GM21381 (cell line): Measurements from ENCODE around the gene CACNA2D4.

ENCODE experiments used
- ATAC-seq: cut with Tn5 transposase; IDR thresholded peaks from one replicate; pipeline ENCODE4 v1.9.1; 2021; ENCODE audit warnings: mild to moderate bottlenecking, moderate library complexity; ENCODE audit not compliant: unreplicated experiment

The CACNA2D4 gene

GRCh38 chr12:1890119-1890703 is 28.2 kb downstream of the CACNA2D4 start:
- ATAC-seq: no peak

DNA sequence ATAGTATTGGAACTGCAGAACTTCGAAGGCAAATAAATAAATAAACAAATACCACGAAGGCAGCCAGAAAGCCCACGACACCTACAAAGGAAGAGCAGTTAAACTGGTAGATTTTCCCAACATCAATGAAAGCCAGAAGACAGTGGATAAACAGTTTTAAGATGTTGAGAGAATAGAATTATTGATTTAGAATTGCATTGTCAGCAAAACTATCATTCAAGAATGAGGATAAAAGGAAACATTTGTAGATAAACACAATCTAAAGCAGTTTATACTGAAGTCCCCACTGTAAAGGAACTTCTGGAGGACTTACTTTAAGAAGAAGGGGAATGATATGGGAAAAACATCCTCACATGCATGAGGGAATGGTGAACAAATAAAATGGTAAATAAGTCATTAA is 29.5 kb downstream of the CACNA2D4 start:
- ATAC-seq: no peak

GRCh38 chr12:1886396-1887008 is 31.9 kb downstream of the CACNA2D4 start:
- ATAC-seq: no peak

DNA sequence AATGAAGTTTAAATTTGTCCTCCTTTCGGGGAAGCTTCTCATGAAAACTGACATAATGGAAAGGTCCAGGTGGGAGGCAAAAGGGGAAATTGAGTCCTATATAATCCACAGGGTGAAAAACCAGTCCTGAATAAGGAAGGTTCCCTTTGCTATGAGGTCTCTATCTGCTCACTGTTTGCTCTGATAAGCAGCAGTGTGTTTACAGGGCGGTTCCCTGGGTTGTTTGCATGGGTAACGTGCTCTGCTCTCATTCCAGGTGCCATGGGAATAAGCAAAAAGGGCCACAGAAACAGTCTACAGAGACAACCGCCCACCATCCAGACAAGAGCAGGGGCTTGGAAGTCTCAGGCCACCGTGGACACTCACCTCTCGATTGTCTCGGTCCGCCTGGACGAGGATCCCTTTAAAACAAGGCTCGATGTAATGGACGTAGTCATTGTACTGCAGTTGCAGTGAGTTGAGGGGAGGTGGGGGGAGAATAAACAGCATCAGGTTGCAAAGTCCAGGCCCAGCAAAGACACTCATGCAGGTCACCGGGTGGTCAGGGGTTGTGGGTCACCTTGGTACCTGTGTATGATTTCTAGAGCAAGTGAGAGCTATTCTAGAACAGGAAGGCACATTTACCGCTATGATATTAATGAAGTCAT is 32.7 kb downstream of the CACNA2D4 start:
- ATAC-seq: no peak

- ATAC-seq: no peak
Observed at GRCh38 chr12:1885082-1885596, 33.3 kb downstream of the CACNA2D4 start.

GRCh38 chr12:1884651-1885050 is 33.8 kb downstream of the CACNA2D4 start:
- ATAC-seq: no peak

- no peak for ATAC-seq
Observed at GRCh38 chr12:1883513-1883912, 34.9 kb downstream of the CACNA2D4 start.

- ATAC-seq: no peak
Observed at GRCh38 chr12:1882850-1883470, 35.5 kb downstream of the CACNA2D4 start.

DNA sequence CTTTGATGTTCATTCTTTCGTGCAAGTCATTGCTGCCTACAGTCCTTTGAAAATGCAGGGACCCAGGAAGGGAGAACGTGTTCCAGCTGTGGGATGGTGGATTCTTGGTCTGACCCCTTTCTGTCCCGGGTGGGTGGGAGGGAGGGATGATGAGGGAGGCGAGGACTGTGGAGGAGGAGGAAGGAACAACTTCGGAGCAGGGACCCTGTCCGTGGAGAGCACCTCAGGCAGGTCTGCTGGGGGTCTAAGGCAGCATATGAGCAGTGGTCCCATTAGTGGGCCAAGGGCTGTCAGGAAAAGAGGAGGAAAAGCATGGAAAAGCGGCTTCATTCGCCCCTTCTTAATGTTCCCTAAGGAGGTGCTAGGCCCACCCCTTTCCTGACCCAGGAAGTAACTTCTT is 36.0 kb downstream of the CACNA2D4 start:
- ATAC-seq: no peak

- ATAC-seq: no peak
Observed at GRCh38 chr12:1881936-1882335, 36.5 kb downstream of the CACNA2D4 start.

GRCh38 chr12:1881301-1881700 is 37.2 kb downstream of the CACNA2D4 start:
- ATAC-seq: no peak

- ATAC-seq: no peak
Observed at GRCh38 chr12:1880876-1881275, 37.6 kb downstream of the CACNA2D4 start.

DNA sequence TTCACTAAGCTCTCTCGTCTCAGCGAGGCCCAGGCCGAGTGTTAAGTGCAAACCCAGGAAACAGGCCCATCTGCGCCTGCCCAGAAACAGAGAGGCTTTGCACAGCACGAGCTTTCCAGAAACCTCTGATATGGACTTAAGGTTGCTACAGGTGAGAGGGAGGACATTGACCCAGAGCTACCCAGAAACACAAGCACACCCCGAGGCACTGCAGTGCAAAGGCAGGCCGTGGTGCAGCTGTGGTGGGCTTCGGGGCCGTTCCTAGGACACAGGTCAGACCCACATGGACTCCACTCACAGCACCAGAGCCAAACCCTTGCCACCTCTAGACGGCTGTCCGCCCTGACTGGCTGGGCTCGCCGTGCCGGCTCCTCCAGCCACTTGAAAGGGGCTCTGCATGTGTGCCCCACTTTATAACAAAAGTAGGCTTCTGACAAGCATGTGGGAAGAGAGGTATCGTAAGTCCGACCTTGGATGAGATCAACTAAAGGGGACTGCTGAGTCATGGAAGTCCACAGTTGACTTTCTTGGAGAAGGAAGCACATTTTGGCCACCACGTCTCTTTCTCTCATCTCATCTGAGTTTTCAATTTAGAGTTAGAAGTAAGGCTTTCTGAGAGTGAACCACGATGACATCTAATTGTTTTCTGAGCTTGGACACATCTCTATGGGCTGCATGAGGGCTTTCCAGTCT is 38.2 kb downstream of the CACNA2D4 start:
- no peak for ATAC-seq

- no peak for ATAC-seq
Observed at GRCh38 chr12:1879633-1880032, 38.8 kb downstream of the CACNA2D4 start.

GRCh38 chr12:1878695-1879094 is 39.8 kb downstream of the CACNA2D4 start:
- ATAC-seq: no peak

DNA sequence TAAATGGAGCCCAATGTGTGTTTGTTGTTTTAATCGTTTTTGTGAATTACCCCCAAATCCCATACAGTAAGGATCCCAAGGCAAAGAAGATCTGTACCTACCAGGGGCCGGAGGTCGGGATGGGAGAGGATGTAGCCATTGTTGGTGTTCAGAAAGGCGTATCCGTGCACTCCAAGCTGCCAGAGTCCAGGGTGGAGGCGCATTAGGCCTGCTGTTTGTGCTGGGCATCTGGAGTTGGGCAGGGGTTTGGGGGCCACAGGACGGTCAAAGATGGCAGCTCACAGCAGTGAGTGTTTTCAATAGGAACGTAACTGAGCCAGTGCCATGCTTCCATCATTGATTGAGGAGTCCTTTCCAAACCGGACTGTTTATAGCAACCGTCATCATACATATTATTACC is 40.2 kb downstream of the CACNA2D4 start:
- no peak for ATAC-seq

- no peak for ATAC-seq
Observed at GRCh38 chr12:1877169-1877878, 41.1 kb downstream of the CACNA2D4 start.

GRCh38 chr12:1876086-1876485 is 42.4 kb downstream of the CACNA2D4 start:
- no peak for ATAC-seq

DNA sequence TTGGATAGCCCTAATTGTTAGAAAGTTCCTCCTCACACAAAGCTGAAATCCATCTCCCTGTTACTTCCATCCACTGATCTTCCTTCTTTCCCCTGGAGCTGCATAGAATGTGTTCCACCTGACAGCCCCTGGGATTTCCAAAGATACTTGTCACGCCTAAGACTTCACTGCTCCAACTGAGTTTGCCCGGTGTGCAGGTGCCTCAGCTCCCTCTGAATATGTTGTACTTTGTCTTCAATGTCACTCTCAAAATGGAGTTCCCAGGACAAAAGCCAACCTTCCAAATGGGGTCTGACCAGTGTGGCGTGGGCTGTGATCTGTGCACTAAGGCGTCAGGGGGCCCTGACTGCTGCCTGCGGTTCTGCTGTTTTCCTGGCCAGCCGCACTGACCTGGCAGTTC is 42.8 kb downstream of the CACNA2D4 start:
- ATAC-seq: no peak
